ENCODE measurements around the gene ACLY.
"Not testable (repeated sequence)": the region's sequence is repeated elsewhere in the genome, so short reads cannot be mapped to it uniquely, and the experiment has no call there.

The ACLY gene

GRCh38 chr17:41939044-41939692, 20.4 kb upstream of the ACLY start:
- no peak for DNase-seq

- DNase-seq: no peak
These were observed 19.5 kb upstream of the ACLY start for GRCh38 chr17:41937970-41938954.

- no peak for DNase-seq
These were observed 16.9 kb upstream of the ACLY start for GRCh38 chr17:41935641-41936040.

GRCh38 chr17:41932816-41933389, 14.2 kb upstream of the ACLY start:
- DNase-seq: no peak

GRCh38 chr17:41931715-41932114, 13.0 kb upstream of the ACLY start:
- not testable (repeated sequence) for DNase-seq

- not testable (repeated sequence) for DNase-seq
These were observed 12.0 kb upstream of the ACLY start for GRCh38 chr17:41930833-41931156.

GRCh38 chr17:41930009-41930832, 11.5 kb upstream of the ACLY start, which contains the start of gene ODAD4:
Gene ODAD4 (plus strand): TSS chr17:41930617. CDS start chr17:41930724, 107 bp downstream.
- peak; percentile 90 for DNase-seq

GRCh38 chr17:41928693-41929251, 10.0 kb upstream of the ACLY start:
- no peak for DNase-seq

GRCh38 chr17:41925991-41926590, 7.3 kb upstream of the ACLY start:
- no peak for DNase-seq

GRCh38 chr17:41920580-41920955, 1.8 kb upstream of the ACLY start:
- no peak for DNase-seq

- no peak for DNase-seq
These were observed 1.3 kb upstream of the ACLY start for GRCh38 chr17:41919840-41920579.

- DNase-seq: peak; percentile 36
These were observed 540 bp upstream of the ACLY start for GRCh38 chr17:41919165-41919817.

GRCh38 chr17:41917679-41918313, 955 bp downstream of the ACLY start:
- DNase-seq: peak; percentile 67

GRCh38 chr17:41917192-41917591, 1.6 kb downstream of the ACLY start:
- DNase-seq: no peak

GRCh38 chr17:41915566-41915965, 3.2 kb downstream of the ACLY start:
- no peak for DNase-seq

- no peak for DNase-seq
These were observed 3.7 kb downstream of the ACLY start for GRCh38 chr17:41915020-41915419.

GRCh38 chr17:41914358-41914766, 4.4 kb downstream of the ACLY start:
- DNase-seq: no peak

GRCh38 chr17:41913798-41914197, 5.0 kb downstream of the ACLY start:
- no peak for DNase-seq

GRCh38 chr17:41912925-41913324, 5.8 kb downstream of the ACLY start:
- DNase-seq: no peak

- DNase-seq: no peak
These were observed 7.9 kb downstream of the ACLY start for GRCh38 chr17:41910701-41911391.

All from NCI-H1105 treated with DMSO at 0.1 percent for 48 hours (cell line).